HCT116 (cell line): ENCODE data around the gene OR6S1.

ENCODE experiments used
- CBX3 ChIP-seq: IDR thresholded peaks from 2 replicates; pipeline ENCODE4 v1.6.1; 2012; ENCODE audit warnings: low read depth
- CTCF ChIP-seq, 3 experiments: fragments of 200-600 bp in 1 of 3; sonication (generic) in 1 of 3; IDR thresholded peaks in 2 of 3; conservative IDR thresholded peaks in 1 of 3; 2 replicates each; pipeline ENCODE4 v1.5.1; 2012 to 2017; ENCODE audit warnings: low read depth in 2 of 3, low read length in 2 of 3, antibody characterized with exemption in 1 of 3, borderline replicate concordance in 1 of 3, control low read depth in 1 of 3, mild to moderate bottlenecking in 1 of 3, mixed read lengths in 1 of 3, mixed run types in 1 of 3, moderate library complexity in 1 of 3; ENCODE audit not compliant: insufficient read depth in 1 of 3
- EGR1 ChIP-seq: IDR thresholded peaks from 2 replicates; pipeline ENCODE4 v1.6.1; 2012; ENCODE audit warnings: low read depth
- MAX ChIP-seq: IDR thresholded peaks from 2 replicates; pipeline ENCODE4 v1.6.1; 2012
- POLR2A ChIP-seq: IDR thresholded peaks from 2 replicates; pipeline ENCODE4 v1.7.0; 2011; ENCODE audit warnings: borderline replicate concordance; ENCODE audit not compliant: insufficient read depth, insufficient read length; ENCODE audit errors: extremely low read depth
- POLR2AphosphoS5 ChIP-seq: IDR thresholded peaks from 2 replicates; pipeline ENCODE4 v1.6.1; 2011; ENCODE audit warnings: mild to moderate bottlenecking, low read depth, low read length, moderate library complexity
- SP1 ChIP-seq: IDR thresholded peaks from 2 replicates; pipeline ENCODE4 v1.6.1; 2012; ENCODE audit warnings: low read depth
- TCF7L2 ChIP-seq: IDR thresholded peaks from 2 replicates; pipeline ENCODE4 v1.7.0; 2011; ENCODE audit warnings: borderline replicate concordance, inconsistent platforms; ENCODE audit not compliant: insufficient read depth, insufficient read length; ENCODE audit errors: extremely low read depth
- ZBTB33 ChIP-seq: IDR thresholded peaks from 2 replicates; pipeline ENCODE4 v1.6.1; 2011; ENCODE audit warnings: mild to moderate bottlenecking, low read length, moderate library complexity; ENCODE audit not compliant: insufficient replicate concordance; ENCODE audit errors: extremely low read depth
- ZFX ChIP-seq: fragments of 450-650 bp; IDR thresholded peaks from 2 replicates; pipeline ENCODE4 v1.6.1; 2017
- ZNF274 ChIP-seq: fragments of 200-500 bp; sonication (Bioruptor generic); IDR thresholded peaks from 2 replicates; pipeline ENCODE4 v1.6.1; 2014; ENCODE audit warnings: mild to moderate bottlenecking, low read depth, low read length, inconsistent platforms

- no peak for TF ChIP-seq POLR2A
- no peak for TF ChIP-seq POLR2AphosphoS5
- no peak for TF ChIP-seq ZBTB33
- TF ChIP-seq CTCF (IDR thresholded peaks at IDR 0.05 in 2 of 3, conservative IDR thresholded peaks at IDR 0.05 in 1 of 3; ENCODE audit: borderline replicate concordance in 1 of 3, insufficient read depth in 1 of 3, low read depth in 2 of 3, low read length in 2 of 3): peak; percentile 84 to 89 (median 86)
- TF ChIP-seq CBX3: no peak
- TF ChIP-seq EGR1: no peak
- no peak for TF ChIP-seq ZNF274
- no peak for TF ChIP-seq TCF7L2
- TF ChIP-seq MAX: no peak
- TF ChIP-seq SP1: no peak
- no peak for TF ChIP-seq ZFX
These were observed 49.6 kb upstream of the OR6S1 start for GRCh38 chr14:20690848-20691640.
